ENCODE results near the gene CPE.
"Not testable (repeated sequence)": the region's sequence is repeated elsewhere in the genome, so short reads cannot be mapped to it uniquely, and the experiment has no call there.

The CPE gene

GRCh38 chr4:165378745-165379677 lies at the start of gene CPE:
TSS of gene CPE (plus strand) at chr4:165379008. CDS start at chr4:165379222, 214 bp downstream.
- no peak for DNase-seq (ENCODE audit: low read depth, low spot score)

DNA sequence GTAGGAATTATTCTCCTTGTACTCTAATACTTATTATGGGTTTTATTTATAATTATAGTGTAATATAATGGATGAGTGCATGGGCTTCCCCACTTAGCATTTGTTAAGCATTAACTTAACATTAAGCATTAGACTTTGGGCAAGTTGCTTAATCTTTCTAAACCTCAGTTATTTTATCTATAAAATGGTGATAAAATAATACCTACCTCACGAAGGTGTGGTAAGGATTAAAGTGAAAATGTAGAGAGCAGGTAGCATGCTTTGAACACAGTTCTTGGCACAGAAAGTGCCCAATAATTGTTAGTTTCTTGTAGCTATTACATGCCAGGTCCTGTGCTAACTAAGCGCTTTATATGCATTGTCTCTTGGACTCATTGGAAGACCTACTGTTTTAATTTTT lies 48.7 kb upstream of the CPE start:
- no peak for DNase-seq (ENCODE audit: low read depth, low spot score)

DNA sequence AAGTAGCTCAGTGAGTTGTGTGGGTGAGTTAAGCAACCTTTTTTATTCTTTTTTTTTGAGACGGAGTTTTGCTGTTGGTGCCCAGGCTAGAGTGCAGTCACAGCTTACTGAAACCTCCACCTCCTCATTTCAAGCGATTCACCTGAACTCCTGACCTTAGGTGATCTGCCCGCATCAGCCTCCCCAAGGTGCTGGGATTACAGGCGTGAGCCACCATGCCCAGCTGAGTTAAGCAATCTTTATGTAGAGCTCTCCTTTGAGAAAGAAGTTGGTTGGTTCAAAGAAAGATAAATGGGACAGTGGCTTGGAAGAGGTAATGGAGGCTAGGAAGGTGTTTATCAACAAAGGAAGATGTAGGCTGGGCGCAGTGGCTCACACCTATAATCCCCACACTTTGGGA lies 48.1 kb upstream of the CPE start:
- no peak for DNase-seq (ENCODE audit: low read depth, low spot score)

DNA sequence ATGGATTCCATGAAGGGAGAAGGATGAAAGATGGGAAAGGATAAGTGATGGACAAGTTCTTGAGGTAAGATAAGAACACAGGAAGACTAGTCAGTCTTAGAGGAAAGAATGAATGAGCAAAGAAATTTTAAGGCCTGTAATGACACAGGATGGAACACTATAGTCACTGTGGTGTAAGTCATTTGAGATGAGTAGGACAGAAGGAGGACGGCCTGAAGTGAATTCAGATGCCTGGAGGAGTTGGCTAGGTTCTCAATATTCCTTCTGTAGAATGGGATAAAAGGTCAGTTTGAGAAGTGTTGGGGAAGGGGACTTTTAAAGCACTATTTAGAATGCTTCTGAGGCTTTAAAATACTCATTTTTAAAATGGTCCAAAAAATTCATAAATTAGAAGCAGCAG lies 47.4 kb upstream of the CPE start:
- DNase-seq (ENCODE audit: low read depth, low spot score) = no peak

GRCh38 chr4:165331823-165332222 lies 47.0 kb upstream of the CPE start:
- DNase-seq (ENCODE audit: low read depth, low spot score) = no peak

DNA sequence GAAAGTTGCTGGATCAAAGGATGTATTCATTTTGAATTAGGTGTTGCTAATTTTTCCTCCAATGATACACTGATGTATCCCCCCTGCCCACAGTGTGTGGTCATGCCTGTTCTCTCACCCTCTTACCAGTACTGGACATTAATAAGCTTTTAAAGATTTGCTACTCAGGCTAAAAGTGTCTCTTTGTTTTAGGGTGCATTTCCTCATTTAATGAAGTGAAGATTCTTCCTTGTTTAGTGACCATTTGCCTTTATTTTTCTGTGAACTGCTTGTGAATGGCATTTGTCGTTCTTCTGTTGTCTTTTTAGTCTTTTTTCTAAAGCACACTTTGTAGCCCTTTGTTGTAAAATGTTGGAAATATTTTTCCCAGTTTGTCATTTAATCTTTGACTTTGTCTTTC lies 46.3 kb upstream of the CPE start:
- no peak for DNase-seq (ENCODE audit: low read depth, low spot score)

GRCh38 chr4:165335163-165335703 lies 43.6 kb upstream of the CPE start:
- no peak for DNase-seq (ENCODE audit: low read depth, low spot score)

- DNase-seq (ENCODE audit: low read depth, low spot score) = no peak
These were observed 42.1 kb upstream of the CPE start for GRCh38 chr4:165336743-165337142.

GRCh38 chr4:165342340-165342739 lies 36.5 kb upstream of the CPE start:
- not testable (repeated sequence) for DNase-seq (ENCODE audit: low read depth, low spot score)

DNA sequence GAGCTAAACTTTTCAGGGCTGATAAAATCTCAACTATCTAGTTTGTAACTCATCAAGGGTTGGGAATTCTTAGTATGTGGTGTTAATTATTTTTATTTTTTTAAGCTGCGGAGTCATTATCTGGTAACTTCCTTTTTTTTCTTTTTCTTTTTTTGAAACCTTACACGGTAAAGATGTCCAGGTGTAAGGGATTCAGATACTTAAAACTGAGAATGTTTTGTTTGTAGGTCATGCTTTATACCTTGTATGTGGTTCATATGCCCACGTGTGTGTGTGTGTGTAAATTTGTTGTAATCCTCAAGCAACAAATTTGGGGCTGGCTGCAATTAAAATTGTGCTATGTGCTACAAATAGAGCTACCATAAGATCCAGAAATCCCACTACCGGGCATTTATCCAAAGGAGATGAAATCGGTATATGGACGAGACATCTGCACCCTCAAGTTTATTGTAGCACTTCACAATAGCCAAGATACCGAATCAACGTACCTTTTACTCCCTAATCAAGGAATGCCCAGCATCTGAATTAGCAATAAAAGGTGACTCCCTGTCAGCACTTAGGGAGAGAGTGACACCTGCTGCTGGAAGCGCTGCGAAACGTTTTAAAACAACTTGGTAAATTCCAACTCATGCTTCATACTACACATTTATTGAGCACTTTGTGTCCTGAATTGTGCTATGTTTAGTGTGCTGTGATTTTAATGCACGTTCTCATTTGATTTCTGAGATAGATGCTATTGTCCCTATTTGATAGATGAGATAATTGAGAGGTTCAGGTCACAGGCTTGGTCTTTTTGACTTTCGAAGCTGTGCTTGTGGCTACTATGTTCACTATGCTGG lies 35.2 kb upstream of the CPE start:
- no peak for DNase-seq (ENCODE audit: low read depth, low spot score)

GRCh38 chr4:165345666-165346417 lies 33.0 kb upstream of the CPE start:
- DNase-seq (ENCODE audit: low read depth, low spot score) = no peak

GRCh38 chr4:165347647-165348569 lies 30.9 kb upstream of the CPE start:
- DNase-seq (ENCODE audit: low read depth, low spot score) = no peak

DNA sequence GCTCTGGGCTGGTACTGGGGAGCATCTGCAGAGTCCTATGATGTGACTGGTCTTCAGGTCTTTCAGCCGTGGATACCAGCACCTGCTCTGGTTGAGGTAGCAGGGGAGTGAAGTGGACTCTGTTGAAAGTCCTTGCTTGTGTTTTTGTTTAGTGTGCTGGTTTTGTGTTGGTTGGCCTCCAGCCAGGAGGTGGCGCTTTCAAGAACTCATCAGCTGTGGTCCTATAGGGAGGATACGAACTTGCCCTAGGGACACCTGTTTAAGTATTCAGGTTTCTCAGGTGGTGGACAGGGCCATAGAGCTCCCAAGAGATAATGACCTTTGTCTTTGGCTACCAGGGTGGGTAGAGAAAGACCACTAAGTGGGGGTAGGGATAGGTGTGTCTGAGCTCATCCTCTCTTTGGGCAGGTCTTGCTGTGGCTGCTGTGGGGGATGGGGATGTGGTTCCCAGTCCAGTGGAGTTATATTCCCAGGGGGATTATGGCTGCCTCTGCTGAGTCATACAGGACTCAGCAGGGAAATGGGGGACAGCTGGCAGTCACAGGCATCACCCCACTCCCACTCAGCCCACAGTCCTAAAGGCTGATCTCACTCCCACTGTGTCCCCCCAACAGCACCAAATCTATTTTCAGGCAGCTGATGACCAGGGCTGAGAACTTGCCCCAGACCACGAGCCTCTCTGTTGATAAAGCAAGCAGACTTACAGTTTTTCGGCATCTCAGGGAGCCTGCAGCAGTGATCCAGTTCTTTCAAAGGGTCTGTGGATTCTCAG lies 27.3 kb upstream of the CPE start:
- no peak for DNase-seq (ENCODE audit: low read depth, low spot score)

- DNase-seq (ENCODE audit: low read depth, low spot score) = no peak
These were observed 22.9 kb upstream of the CPE start for GRCh38 chr4:165355900-165356300.

DNA sequence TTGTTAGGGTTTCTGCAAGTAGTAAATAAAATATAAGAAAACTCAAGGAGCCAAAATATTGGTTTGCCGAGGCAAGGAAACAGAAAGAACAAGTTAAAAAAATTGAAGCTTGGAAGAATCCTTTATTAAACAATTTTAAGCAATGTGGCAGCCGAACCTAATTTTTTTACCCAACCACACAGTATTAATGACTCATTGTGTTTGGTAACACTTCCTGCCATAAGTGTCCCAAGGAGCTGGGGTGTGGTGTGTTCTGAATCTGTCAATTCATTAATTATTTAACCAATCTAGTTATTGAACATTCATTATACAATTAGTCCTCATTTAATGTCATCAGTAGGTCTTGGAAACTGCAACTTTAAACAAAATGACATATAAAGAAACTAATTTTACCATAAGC lies 19.3 kb upstream of the CPE start:
- no peak for DNase-seq (ENCODE audit: low read depth, low spot score)

DNA sequence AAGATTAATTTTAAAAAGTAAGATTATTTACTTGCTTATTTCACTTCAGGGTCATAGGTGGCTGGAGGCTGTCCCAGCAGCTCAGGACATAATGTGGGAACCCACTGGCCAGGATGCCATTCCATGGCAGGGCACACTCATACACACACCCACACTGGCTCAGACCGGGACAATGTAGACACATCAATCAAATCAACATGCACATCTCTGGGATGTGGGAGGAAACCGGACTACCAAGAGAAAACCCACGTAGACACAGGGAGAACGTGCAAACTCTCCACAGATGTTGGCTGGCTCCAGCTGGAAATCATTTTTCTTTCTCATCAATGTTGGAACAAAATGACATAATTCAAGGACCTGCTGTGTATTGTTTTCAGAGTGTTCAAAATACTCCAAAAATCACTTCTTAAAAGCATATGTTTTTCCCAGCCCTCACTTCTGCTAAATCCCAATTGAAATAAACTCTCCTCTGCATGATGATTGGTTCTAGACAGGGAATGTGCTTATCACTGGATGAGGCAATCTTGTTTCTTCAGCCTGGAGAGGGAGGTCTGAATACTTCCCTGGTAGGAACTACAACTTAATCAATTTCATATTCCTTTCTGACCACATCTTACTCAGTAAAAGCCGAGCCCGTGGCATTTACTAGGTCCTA lies 18.6 kb upstream of the CPE start:
- no peak for DNase-seq (ENCODE audit: low read depth, low spot score)

GRCh38 chr4:165360985-165361670 lies 17.7 kb upstream of the CPE start:
- no peak for DNase-seq (ENCODE audit: low read depth, low spot score)

DNA sequence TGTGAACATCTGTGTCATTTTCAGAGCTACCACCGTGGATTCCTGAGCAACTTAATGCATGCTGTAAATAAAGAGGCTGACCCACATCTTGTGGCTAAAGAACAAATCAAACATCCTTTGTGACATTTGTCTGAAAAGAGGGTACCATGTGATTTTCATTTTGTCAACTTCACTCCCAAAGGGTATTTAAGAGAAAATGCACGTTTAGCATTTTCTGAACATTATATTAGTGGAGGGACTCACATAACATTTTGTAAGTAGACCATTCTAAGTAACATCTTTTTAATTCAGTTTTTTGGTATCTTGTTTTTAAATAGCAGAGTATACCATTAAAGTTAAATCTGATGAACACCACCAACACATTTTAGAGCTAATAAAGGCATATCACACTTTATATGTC lies 17.0 kb upstream of the CPE start:
- DNase-seq (ENCODE audit: low read depth, low spot score) = no peak

Data from iPS DF 19.7 (cell line).